ENCODE results near the gene GPR39. TPM values are rescaled to one million over a fixed set of nuclear protein-coding genes. Genes with fewer than 3 reads are reported as not detected.

The GPR39 gene
- polyA plus RNA-seq, 1 donor from 2014 or later = 1.1 TPM

- Histone ChIP-seq H3K9me2 (ENCODE audit: insufficient read depth, low read length) (no peaks in the 10 kb centered on the region), H3K79me2 (replicated peaks; ENCODE audit: insufficient read depth, low read length) (no peaks in the 10 kb centered on the region), H3K27me3 (ENCODE audit: insufficient read depth, low read depth, low read length) (no peaks in the 10 kb centered on the region), H2AFZ (ENCODE audit: low read depth, low read length) (no peak overlapping the region), H3K36me3 (ENCODE audit: insufficient read depth, low read length) (no peaks in the 10 kb centered on the region), H3K27ac (ENCODE audit: low read length) (no peak overlapping the region), H3K9ac (ENCODE audit: low read length) (no peak overlapping the region), H3F3A (ENCODE audit: insufficient read depth, low read length, poor library complexity, severe bottlenecking) (no peaks in the 10 kb centered on the region), H3K9me3 (ENCODE audit: low read length) (peaks cover 9% of the 10 kb centered on the region), H4K20me1 (ENCODE audit: insufficient read depth) (no peaks in the 10 kb centered on the region), H3K4me3 (ENCODE audit: low read length) (no peak overlapping the region), H3K4me2 (ENCODE audit: low read length) (no peak overlapping the region)
- no peak for TF ChIP-seq EP300 (conservative IDR thresholded peaks at IDR 0.05; ENCODE audit: poor library complexity, severe bottlenecking)
- no peak for TF ChIP-seq RAD21 (conservative IDR thresholded peaks at IDR 0.05)
- TF ChIP-seq CTCF (IDR thresholded peaks at IDR 0.05; ENCODE audit: poor library complexity, severe bottlenecking) = no peak
- TF ChIP-seq, protein P1, sequence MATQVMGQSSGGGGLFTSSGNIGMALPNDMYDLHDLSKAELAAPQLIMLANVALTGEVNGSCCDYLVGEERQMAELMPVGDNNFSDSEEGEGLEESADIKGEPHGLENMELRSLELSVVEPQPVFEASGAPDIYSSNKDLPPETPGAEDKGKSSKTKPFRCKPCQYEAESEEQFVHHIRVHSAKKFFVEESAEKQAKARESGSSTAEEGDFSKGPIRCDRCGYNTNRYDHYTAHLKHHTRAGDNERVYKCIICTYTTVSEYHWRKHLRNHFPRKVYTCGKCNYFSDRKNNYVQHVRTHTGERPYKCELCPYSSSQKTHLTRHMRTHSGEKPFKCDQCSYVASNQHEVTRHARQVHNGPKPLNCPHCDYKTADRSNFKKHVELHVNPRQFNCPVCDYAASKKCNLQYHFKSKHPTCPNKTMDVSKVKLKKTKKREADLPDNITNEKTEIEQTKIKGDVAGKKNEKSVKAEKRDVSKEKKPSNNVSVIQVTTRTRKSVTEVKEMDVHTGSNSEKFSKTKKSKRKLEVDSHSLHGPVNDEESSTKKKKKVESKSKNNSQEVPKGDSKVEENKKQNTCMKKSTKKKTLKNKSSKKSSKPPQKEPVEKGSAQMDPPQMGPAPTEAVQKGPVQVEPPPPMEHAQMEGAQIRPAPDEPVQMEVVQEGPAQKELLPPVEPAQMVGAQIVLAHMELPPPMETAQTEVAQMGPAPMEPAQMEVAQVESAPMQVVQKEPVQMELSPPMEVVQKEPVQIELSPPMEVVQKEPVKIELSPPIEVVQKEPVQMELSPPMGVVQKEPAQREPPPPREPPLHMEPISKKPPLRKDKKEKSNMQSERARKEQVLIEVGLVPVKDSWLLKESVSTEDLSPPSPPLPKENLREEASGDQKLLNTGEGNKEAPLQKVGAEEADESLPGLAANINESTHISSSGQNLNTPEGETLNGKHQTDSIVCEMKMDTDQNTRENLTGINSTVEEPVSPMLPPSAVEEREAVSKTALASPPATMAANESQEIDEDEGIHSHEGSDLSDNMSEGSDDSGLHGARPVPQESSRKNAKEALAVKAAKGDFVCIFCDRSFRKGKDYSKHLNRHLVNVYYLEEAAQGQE (IDR thresholded peaks at IDR 0.05; ENCODE audit: borderline replicate concordance) = no peak
- no peak for TF ChIP-seq EZH2 (IDR thresholded peaks at IDR 0.05; ENCODE audit: borderline replicate concordance, insufficient read depth, low read length, poor library complexity, severe bottlenecking)
- TF ChIP-seq TAF1 (IDR thresholded peaks at IDR 0.05; ENCODE audit: low read depth) = no peak
- no peak for TF ChIP-seq POLR2AphosphoS5 (IDR thresholded peaks at IDR 0.05)
These were observed 49.9 kb downstream of the GPR39 start for GRCh38 chr2:132466428-132467028.

- Histone ChIP-seq H2AFZ (ENCODE audit: low read depth, low read length) (no peak overlapping the region), H3K79me2 (replicated peaks; ENCODE audit: insufficient read depth, low read length) (no peaks in the 10 kb centered on the region), H3K4me2 (ENCODE audit: low read length) (no peak overlapping the region), H3K27ac (ENCODE audit: low read length) (peak overlapping the region; percentile 28), H3K27me3 (ENCODE audit: insufficient read depth, low read depth, low read length) (no peaks in the 10 kb centered on the region), H3K4me3 (ENCODE audit: low read length) (no peak overlapping the region), H3K9me2 (ENCODE audit: insufficient read depth, low read length) (no peaks in the 10 kb centered on the region), H4K20me1 (ENCODE audit: insufficient read depth) (no peaks in the 10 kb centered on the region), H3K9me3 (ENCODE audit: low read length) (peaks cover 9% of the 10 kb centered on the region), H3K36me3 (ENCODE audit: insufficient read depth, low read length) (no peaks in the 10 kb centered on the region), H3F3A (ENCODE audit: insufficient read depth, low read length, poor library complexity, severe bottlenecking) (no peaks in the 10 kb centered on the region), H3K9ac (ENCODE audit: low read length) (no peak overlapping the region)
- peak; percentile 86 for TF ChIP-seq POLR2AphosphoS5 (IDR thresholded peaks at IDR 0.05)
- no peak for TF ChIP-seq MXI1 (conservative IDR thresholded peaks at IDR 0.05; ENCODE audit: poor library complexity, severe bottlenecking)
These were observed 52.4 kb downstream of the GPR39 start for GRCh38 chr2:132468821-132469675.
